SU-DHL-6 (cell line): ENCODE measurements around the gene PDE4B.

Experiments used
- EZH2phosphoT487 ChIP-seq: fragments of 200-600 bp; sonication (generic), shearing (Covaris generic); conservative IDR thresholded peaks from 2 replicates; pipeline ENCODE4 v1.6.1; 2018; ENCODE audit warnings: mild to moderate bottlenecking, antibody characterized with exemption, low read length, moderate library complexity, mixed read lengths
- TF ChIP-seq, protein P1 (sequence below): fragments of 200-600 bp; sonication (generic); IDR thresholded peaks from one replicate; pipeline ENCODE4 v1.5.1; 2017; ENCODE audit warnings: antibody characterized with exemption, mild to moderate bottlenecking, low read length, moderate library complexity; ENCODE audit not compliant: insufficient read depth, poor library complexity, severe bottlenecking

DNA sequence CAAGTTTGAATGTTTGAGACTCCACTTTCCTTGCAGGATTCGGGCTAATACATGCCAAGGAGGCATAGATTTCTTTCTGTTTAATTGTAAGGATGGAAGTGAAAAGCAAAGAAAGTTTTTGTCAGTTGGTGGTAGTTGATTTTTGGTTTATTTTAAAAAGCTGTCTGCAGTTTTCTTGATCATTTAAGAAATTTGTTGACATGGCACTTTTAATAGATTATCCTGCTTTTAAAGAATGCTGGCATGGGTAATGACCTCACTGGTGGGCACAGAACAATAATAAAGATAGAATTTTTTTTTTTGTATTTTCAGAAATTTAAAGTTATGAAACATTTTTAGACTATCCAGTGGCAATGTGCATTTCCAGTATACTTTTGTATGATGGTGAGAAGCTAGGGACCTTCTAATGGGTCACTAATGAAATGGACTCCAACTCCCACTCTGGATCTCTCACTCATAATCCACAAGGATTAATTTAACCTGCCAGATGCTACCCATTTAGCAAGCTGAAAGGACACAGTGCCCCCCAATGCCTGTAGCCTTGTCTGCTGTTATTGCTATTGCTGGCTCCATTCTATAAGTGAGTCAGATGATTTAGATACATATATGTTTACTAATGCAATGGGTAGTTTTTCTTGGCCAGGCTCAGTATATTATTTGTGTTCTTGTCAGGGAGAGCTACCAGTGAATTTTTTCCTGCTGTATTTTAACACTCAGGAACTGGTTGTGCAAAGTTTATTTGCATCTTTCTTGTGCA, 551.1 kb downstream of the PDE4B start:
- TF ChIP-seq, protein P1, sequence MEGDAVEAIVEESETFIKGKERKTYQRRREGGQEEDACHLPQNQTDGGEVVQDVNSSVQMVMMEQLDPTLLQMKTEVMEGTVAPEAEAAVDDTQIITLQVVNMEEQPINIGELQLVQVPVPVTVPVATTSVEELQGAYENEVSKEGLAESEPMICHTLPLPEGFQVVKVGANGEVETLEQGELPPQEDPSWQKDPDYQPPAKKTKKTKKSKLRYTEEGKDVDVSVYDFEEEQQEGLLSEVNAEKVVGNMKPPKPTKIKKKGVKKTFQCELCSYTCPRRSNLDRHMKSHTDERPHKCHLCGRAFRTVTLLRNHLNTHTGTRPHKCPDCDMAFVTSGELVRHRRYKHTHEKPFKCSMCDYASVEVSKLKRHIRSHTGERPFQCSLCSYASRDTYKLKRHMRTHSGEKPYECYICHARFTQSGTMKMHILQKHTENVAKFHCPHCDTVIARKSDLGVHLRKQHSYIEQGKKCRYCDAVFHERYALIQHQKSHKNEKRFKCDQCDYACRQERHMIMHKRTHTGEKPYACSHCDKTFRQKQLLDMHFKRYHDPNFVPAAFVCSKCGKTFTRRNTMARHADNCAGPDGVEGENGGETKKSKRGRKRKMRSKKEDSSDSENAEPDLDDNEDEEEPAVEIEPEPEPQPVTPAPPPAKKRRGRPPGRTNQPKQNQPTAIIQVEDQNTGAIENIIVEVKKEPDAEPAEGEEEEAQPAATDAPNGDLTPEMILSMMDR = no peak
- no peak for TF ChIP-seq EZH2phosphoT487
